ENCODE data around the gene CDKN2B. TPM values are rescaled to one million over a fixed set of nuclear protein-coding genes. Genes with fewer than 3 reads are reported as not detected.

Gene CDKN2B
- total and polyA plus RNA-seq, 2 of the 4 experiments (the other 2 are of a cell fraction), result 3.6 to 8.2 TPM

DNA sequence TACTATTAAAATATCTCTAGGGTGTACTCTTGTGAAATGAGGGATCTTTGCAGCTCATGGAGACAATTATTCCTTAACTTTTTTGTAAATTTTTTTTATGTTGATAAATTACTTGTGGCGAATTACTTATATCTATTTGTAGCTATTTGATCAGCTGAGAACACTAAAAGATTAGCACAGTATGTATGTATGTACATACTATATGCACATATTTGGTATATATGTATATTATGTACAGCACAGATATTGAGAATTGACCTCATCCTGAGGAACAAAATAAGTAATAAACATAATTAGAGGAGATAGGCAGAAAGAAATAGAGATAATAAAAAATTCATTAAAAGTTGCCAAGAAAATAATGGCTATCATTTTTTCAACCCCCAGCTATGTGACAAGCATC lies 26.7 kb downstream of the CDKN2B start:
- dilution Hi-C loops (cut with HindIII; ENCODE audit: low sequenced_read_pairs, unreplicated experiment), result no loop called here
- no peak overlapping the region for H4K91ac ChIP-seq (ENCODE audit: insufficient read depth, low read depth, low read length)
- no peak overlapping the region for H3K4me2 ChIP-seq (ENCODE audit: low read depth, low read length)
- WGBS, 2 experiments (ENCODE audit: extremely low coverage in 2 of 2, insufficient read length in 1 of 2), result no CpG with 5 or more reads among the region's 1 CpG
- no peak overlapping the region for H2BK120ac ChIP-seq (ENCODE audit: low read depth, low read length)
- H2AFZ ChIP-seq (replicated peaks; ENCODE audit: low read length, poor library complexity), result no peak overlapping the region
- no peak overlapping the region for H2BK20ac ChIP-seq (ENCODE audit: low read depth, low read length)
- H4K8ac ChIP-seq (ENCODE audit: low read depth in 2 of 2, low read length in 2 of 2), result no peak overlapping the region
- POLR2A ChIA-PET (ENCODE audit: unreplicated experiment), result no interaction called here
- H3K9ac ChIP-seq (ENCODE audit: low read depth, low read length), result no peak overlapping the region
- in situ Hi-C loops (cut with MboI; ENCODE audit: low sequenced_read_pairs), result loop anchor here (25.0 kb wide), 1 partner anchor 395 kb away; no protein-coding TSS in a partner anchor
- ATAC-seq (ENCODE audit: low read depth) (no peak), DNase-seq (no peak)
- no peaks in the 10 kb centered on the region for H3K79me1 ChIP-seq (ENCODE audit: low read depth in 1 of 2, low read length in 2 of 2)
- no peaks in the 10 kb centered on the region for H3K4me1 ChIP-seq (ENCODE audit: control insufficient read depth, insufficient read depth, low read length)
- no peak overlapping the region for H3K4me3 ChIP-seq (ENCODE audit: insufficient read depth, low read depth, low read length)
- TF ChIP-seq CHD1 (IDR thresholded peaks at IDR 0.05; ENCODE audit: low read depth, low read length) (no peak), BHLHE40 (IDR thresholded peaks at IDR 0.05; ENCODE audit: low read depth, low read length) (no peak), RFX5 (IDR thresholded peaks at IDR 0.05; ENCODE audit: low read depth, low read length) (no peak), CEBPB (IDR thresholded peaks at IDR 0.05; ENCODE audit: low read depth, low read length) (no peak), FOS (IDR thresholded peaks at IDR 0.05; ENCODE audit: low read depth, low read length) (no peak), RAD21 (IDR thresholded peaks at IDR 0.05; ENCODE audit: low read length) (no peak), NFE2L2 (IDR thresholded peaks at IDR 0.05; ENCODE audit: low read depth, low read length) (no peak), MAFK (IDR thresholded peaks at IDR 0.05; ENCODE audit: low read depth, low read length) (no peak), SMC3 (IDR thresholded peaks at IDR 0.05; ENCODE audit: low read depth, low read length) (no peak), POLR2A (IDR thresholded peaks at IDR 0.05; ENCODE audit: low read depth, low read length) (no peak), MXI1 (IDR thresholded peaks at IDR 0.05; ENCODE audit: borderline replicate concordance, low read depth, low read length) (no peak), RCOR1 (IDR thresholded peaks at IDR 0.05; ENCODE audit: insufficient replicate concordance, low read length) (no peak), MAZ (IDR thresholded peaks at IDR 0.05; ENCODE audit: borderline replicate concordance, low read depth, low read length) (no peak)
- TF ChIP-seq, protein P1, sequence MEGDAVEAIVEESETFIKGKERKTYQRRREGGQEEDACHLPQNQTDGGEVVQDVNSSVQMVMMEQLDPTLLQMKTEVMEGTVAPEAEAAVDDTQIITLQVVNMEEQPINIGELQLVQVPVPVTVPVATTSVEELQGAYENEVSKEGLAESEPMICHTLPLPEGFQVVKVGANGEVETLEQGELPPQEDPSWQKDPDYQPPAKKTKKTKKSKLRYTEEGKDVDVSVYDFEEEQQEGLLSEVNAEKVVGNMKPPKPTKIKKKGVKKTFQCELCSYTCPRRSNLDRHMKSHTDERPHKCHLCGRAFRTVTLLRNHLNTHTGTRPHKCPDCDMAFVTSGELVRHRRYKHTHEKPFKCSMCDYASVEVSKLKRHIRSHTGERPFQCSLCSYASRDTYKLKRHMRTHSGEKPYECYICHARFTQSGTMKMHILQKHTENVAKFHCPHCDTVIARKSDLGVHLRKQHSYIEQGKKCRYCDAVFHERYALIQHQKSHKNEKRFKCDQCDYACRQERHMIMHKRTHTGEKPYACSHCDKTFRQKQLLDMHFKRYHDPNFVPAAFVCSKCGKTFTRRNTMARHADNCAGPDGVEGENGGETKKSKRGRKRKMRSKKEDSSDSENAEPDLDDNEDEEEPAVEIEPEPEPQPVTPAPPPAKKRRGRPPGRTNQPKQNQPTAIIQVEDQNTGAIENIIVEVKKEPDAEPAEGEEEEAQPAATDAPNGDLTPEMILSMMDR (conservative IDR thresholded peaks at IDR 0.05; ENCODE audit: low read depth, low read length), result no peak
- TF ChIP-seq, protein P2, sequence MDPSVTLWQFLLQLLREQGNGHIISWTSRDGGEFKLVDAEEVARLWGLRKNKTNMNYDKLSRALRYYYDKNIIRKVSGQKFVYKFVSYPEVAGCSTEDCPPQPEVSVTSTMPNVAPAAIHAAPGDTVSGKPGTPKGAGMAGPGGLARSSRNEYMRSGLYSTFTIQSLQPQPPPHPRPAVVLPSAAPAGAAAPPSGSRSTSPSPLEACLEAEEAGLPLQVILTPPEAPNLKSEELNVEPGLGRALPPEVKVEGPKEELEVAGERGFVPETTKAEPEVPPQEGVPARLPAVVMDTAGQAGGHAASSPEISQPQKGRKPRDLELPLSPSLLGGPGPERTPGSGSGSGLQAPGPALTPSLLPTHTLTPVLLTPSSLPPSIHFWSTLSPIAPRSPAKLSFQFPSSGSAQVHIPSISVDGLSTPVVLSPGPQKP (IDR thresholded peaks at IDR 0.05; ENCODE audit: borderline replicate concordance, low read depth, low read length), result no peak
- TF ChIP-seq, protein P3, sequence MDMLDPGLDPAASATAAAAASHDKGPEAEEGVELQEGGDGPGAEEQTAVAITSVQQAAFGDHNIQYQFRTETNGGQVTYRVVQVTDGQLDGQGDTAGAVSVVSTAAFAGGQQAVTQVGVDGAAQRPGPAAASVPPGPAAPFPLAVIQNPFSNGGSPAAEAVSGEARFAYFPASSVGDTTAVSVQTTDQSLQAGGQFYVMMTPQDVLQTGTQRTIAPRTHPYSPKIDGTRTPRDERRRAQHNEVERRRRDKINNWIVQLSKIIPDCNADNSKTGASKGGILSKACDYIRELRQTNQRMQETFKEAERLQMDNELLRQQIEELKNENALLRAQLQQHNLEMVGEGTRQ (IDR thresholded peaks at IDR 0.05; ENCODE audit: low read depth, low read length), result no peak
- H2AK9ac ChIP-seq (replicated peaks; ENCODE audit: low read depth, low read length, poor library complexity), result no peak overlapping the region
- H2AK5ac ChIP-seq (ENCODE audit: low read depth, low read length), result no peak overlapping the region
- peaks cover 7% of the 10 kb centered on the region for H3K27me3 ChIP-seq (ENCODE audit: control insufficient read depth, insufficient read depth, low read length)
- no peak overlapping the region for H3K18ac ChIP-seq (ENCODE audit: low read depth, low read length)
- intact Hi-C loops (cut with micrococcal nuclease), result no loop called here
- H3K14ac ChIP-seq (replicated peaks; ENCODE audit: low read depth, low read length), result no peak overlapping the region
- no TSS peak for BruUV-seq (replicated peaks)
- no peak overlapping the region for H3K23ac ChIP-seq (ENCODE audit: low read depth, low read length)
- H3K4ac ChIP-seq (ENCODE audit: low read depth, low read length), result no peak overlapping the region
- H2BK15ac ChIP-seq (ENCODE audit: low read depth, low read length), result no peak overlapping the region
- H4K5ac ChIP-seq (ENCODE audit: low read depth, low read length), result no peak overlapping the region
- CTCF ChIA-PET, result interaction anchor here (1.0 kb wide), 1 partner anchor 140 kb away, joined by 3 read pairs; no protein-coding TSS in a partner anchor
- no peaks in the 10 kb centered on the region for H3K9me3 ChIP-seq (ENCODE audit: control insufficient read depth, insufficient read depth, low read length)
- no peaks in the 10 kb centered on the region for H3K9me1 ChIP-seq (ENCODE audit: insufficient read depth, low read length)
- no peak overlapping the region for H2BK5ac ChIP-seq (ENCODE audit: low read depth, low read length, poor library complexity, severe bottlenecking)
- no peak overlapping the region for H3K56ac ChIP-seq (ENCODE audit: extremely low read depth, insufficient read depth, low read length)
- no peaks in the 10 kb centered on the region for H4K20me1 ChIP-seq (ENCODE audit: insufficient read depth, low read length)
- no peaks in the 10 kb centered on the region for H3K36me3 ChIP-seq (ENCODE audit: control insufficient read depth, insufficient read depth, low read length)
- H3K27ac ChIP-seq (ENCODE audit: insufficient read depth, low read length), result no peak overlapping the region

Data from IMR-90 (cell line).